ENCODE data around the gene HLA-DOB.

- TF ChIP-seq CTCF (IDR thresholded peaks at IDR 0.05; ENCODE audit: extremely low read depth in 1 of 2, insufficient read depth in 1 of 2, low read depth in 1 of 2, low read length in 2 of 2), result no peak
- TF ChIP-seq POLR2AphosphoS5 (IDR thresholded peaks at IDR 0.05; ENCODE audit: insufficient read depth, low read depth, low read length), result no peak
- TF ChIP-seq, protein P1, sequence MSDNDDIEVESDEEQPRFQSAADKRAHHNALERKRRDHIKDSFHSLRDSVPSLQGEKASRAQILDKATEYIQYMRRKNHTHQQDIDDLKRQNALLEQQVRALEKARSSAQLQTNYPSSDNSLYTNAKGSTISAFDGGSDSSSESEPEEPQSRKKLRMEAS (IDR thresholded peaks at IDR 0.05; ENCODE audit: insufficient read depth, insufficient read length), result no peak
- no peak for TF ChIP-seq POLR2A (IDR thresholded peaks at IDR 0.05; ENCODE audit: low read depth, low read length)
- no peak for TF ChIP-seq EZH2 (IDR thresholded peaks at IDR 0.05; ENCODE audit: borderline replicate concordance, low read depth, low read length, severe bottlenecking)
- TF ChIP-seq MYC (IDR thresholded peaks at IDR 0.05; ENCODE audit: low read depth, low read length), result no peak
Observed at GRCh38 chr6:32847004-32847403, 30.2 kb upstream of the HLA-DOB start.
